HEK293 (cell line): ENCODE measurements around the gene MYLK.

ENCODE experiments used
- CTCF ChIA-PET: fragments of 350-600 bp; formaldehyde crosslinking; extraction: SDS; loops from one replicate; lab custom pipeline; 2021; ENCODE audit warnings: antibody characterized with exemption; lab: Yijun Ruan, JAX
- POLR2A ChIA-PET: fragments of 300-600 bp; formaldehyde crosslinking; extraction: SDS; loops from one replicate; lab custom pipeline; 2020; ENCODE audit warnings: antibody characterized with exemption, inconsistent platforms; lab: Yijun Ruan, JAX
- H3K27ac ChIP-seq: fragments of 200-500 bp; sonication (Bioruptor generic); 2 replicates; pipeline ENCODE4 v1.5.1; 2014; ENCODE audit warnings: low read depth, low read length, control low read depth, inconsistent platforms; ENCODE audit errors: extremely low read depth
- H3K36me3 ChIP-seq, 2 experiments: fragments of 200-500 bp in 1 of 2; sonication (Bioruptor generic) in 1 of 2; 1 replicate in 1 of 2; 2 replicates in 1 of 2; pipeline ENCODE4 v1.5.1; 2014 to 2017; ENCODE audit warnings: inconsistent platforms in 2 of 2, low read length in 2 of 2; ENCODE audit not compliant: control insufficient read depth in 2 of 2, insufficient read depth in 1 of 2
- H3K4me1 ChIP-seq: fragments of 200-500 bp; sonication (Bioruptor generic); 2 replicates; pipeline ENCODE4 v1.5.1; 2014; ENCODE audit warnings: mild to moderate bottlenecking, low read length, inconsistent platforms; ENCODE audit not compliant: control insufficient read depth, insufficient read depth
- H3K4me3 ChIP-seq: 2 replicates; pipeline ENCODE4 v1.5.1; 2011; ENCODE audit warnings: low read depth, mild to moderate bottlenecking, control low read depth, low read length, moderate library complexity
- H3K9me3 ChIP-seq: fragments of 200-500 bp; sonication (Bioruptor generic); 2 replicates; pipeline ENCODE4 v1.5.1; 2014; ENCODE audit warnings: low read depth, low read length, inconsistent platforms; ENCODE audit not compliant: control insufficient read depth, insufficient read depth
- GLI4 ChIP-seq: fragments of 450-650 bp; formaldehyde crosslinking; IDR thresholded peaks from 2 replicates; pipeline ENCODE4 v1.5.1; 2016; ENCODE audit warnings: missing biosample characterization, missing genetic modification characterization
- GLIS1 ChIP-seq: fragments of 450-650 bp; formaldehyde crosslinking; IDR thresholded peaks from 2 replicates; pipeline ENCODE4 v1.5.1; 2016; ENCODE audit warnings: missing biosample characterization, missing genetic modification characterization
- GLIS2 ChIP-seq: fragments of 450-650 bp; formaldehyde crosslinking; IDR thresholded peaks from 2 replicates; pipeline ENCODE4 v1.5.1; 2016; ENCODE audit warnings: missing biosample characterization, missing genetic modification characterization
- OVOL3 ChIP-seq: fragments of 450-650 bp; formaldehyde crosslinking; IDR thresholded peaks from 2 replicates; pipeline ENCODE4 v1.5.1; 2016; ENCODE audit warnings: missing biosample characterization, missing genetic modification characterization
- PRDM10 ChIP-seq: fragments of 450-650 bp; formaldehyde crosslinking; IDR thresholded peaks from 2 replicates; pipeline ENCODE4 v1.5.1; 2016; ENCODE audit warnings: missing biosample characterization, missing genetic modification characterization
- SP2 ChIP-seq: fragments of 450-650 bp; formaldehyde crosslinking; IDR thresholded peaks from 2 replicates; pipeline ENCODE4 v1.5.1; 2016; ENCODE audit warnings: missing biosample characterization, missing genetic modification characterization
- SP3 ChIP-seq: fragments of 450-650 bp; formaldehyde crosslinking; IDR thresholded peaks from 2 replicates; pipeline ENCODE4 v1.5.1; 2016; ENCODE audit warnings: missing biosample characterization, missing genetic modification characterization
- SP7 ChIP-seq: fragments of 450-650 bp; formaldehyde crosslinking; IDR thresholded peaks from 2 replicates; pipeline ENCODE4 v1.5.1; 2016; ENCODE audit warnings: missing biosample characterization, missing genetic modification characterization
- ZBTB17 ChIP-seq: fragments of 450-650 bp; formaldehyde crosslinking; IDR thresholded peaks from 2 replicates; pipeline ENCODE4 v1.5.1; 2016; ENCODE audit warnings: missing biosample characterization, missing genetic modification characterization
- ZBTB8A ChIP-seq: fragments of 450-650 bp; formaldehyde crosslinking; IDR thresholded peaks from 2 replicates; pipeline ENCODE4 v1.5.1; 2016; ENCODE audit warnings: missing biosample characterization, missing genetic modification characterization
- ZNF184 ChIP-seq: fragments of 450-650 bp; IDR thresholded peaks from 2 replicates; pipeline ENCODE4 v1.5.1; 2018; ENCODE audit warnings: missing biosample characterization, mild to moderate bottlenecking, missing genetic modification characterization
- ZNF202 ChIP-seq: fragments of 450-650 bp; formaldehyde crosslinking; IDR thresholded peaks from 2 replicates; pipeline ENCODE4 v1.5.1; 2016; ENCODE audit warnings: missing biosample characterization, missing genetic modification characterization, borderline replicate concordance
- ZNF335 ChIP-seq: fragments of 450-650 bp; formaldehyde crosslinking; conservative IDR thresholded peaks from 2 replicates; pipeline ENCODE4 v1.5.1; 2016; ENCODE audit warnings: missing biosample characterization, missing genetic modification characterization
- ZNF510 ChIP-seq: fragments of 450-650 bp; formaldehyde crosslinking; IDR thresholded peaks from 2 replicates; pipeline ENCODE4 v1.5.1; 2018; ENCODE audit warnings: mild to moderate bottlenecking, missing genetic modification characterization, missing biosample characterization; ENCODE audit not compliant: insufficient replicate concordance
- ZNF549 ChIP-seq: fragments of 450-650 bp; IDR thresholded peaks from 2 replicates; pipeline ENCODE4 v1.5.1; 2018; ENCODE audit warnings: missing biosample characterization, missing genetic modification characterization, mild to moderate bottlenecking, inconsistent platforms, moderate library complexity
- ZNF596 ChIP-seq: fragments of 450-650 bp; IDR thresholded peaks from 2 replicates; pipeline ENCODE4 v1.5.0; 2018; ENCODE audit warnings: missing biosample characterization, mild to moderate bottlenecking, missing genetic modification characterization, moderate library complexity
- ZNF600 ChIP-seq: fragments of 450-650 bp; formaldehyde crosslinking; IDR thresholded peaks from 2 replicates; pipeline ENCODE4 v1.5.1; 2016; ENCODE audit warnings: missing biosample characterization, missing genetic modification characterization
- ZNF623 ChIP-seq: fragments of 450-650 bp; formaldehyde crosslinking; IDR thresholded peaks from 2 replicates; pipeline ENCODE4 v1.5.1; 2016; ENCODE audit warnings: missing biosample characterization, missing genetic modification characterization
- ZNF639 ChIP-seq: fragments of 450-650 bp; formaldehyde crosslinking; IDR thresholded peaks from 2 replicates; pipeline ENCODE4 v1.5.1; 2016; ENCODE audit warnings: missing biosample characterization, missing genetic modification characterization
- ZNF664 ChIP-seq: fragments of 450-650 bp; formaldehyde crosslinking; IDR thresholded peaks from 2 replicates; pipeline ENCODE4 v1.5.1; 2016; ENCODE audit warnings: missing biosample characterization, missing genetic modification characterization
- ZNF792 ChIP-seq: fragments of 450-650 bp; formaldehyde crosslinking; IDR thresholded peaks from 2 replicates; pipeline ENCODE4 v1.5.1; 2016; ENCODE audit warnings: missing biosample characterization, missing genetic modification characterization
- ZSCAN23 ChIP-seq: fragments of 450-650 bp; formaldehyde crosslinking; IDR thresholded peaks from 2 replicates; pipeline ENCODE4 v1.5.1; 2016; ENCODE audit warnings: missing biosample characterization, missing genetic modification characterization
- TF ChIP-seq, protein P1 (sequence below): fragments of 450-650 bp; formaldehyde crosslinking; IDR thresholded peaks from 2 replicates; pipeline ENCODE4 v1.5.1; 2016; ENCODE audit warnings: missing biosample characterization, missing genetic modification characterization
- TF ChIP-seq, protein P2 (sequence below): fragments of 450-650 bp; formaldehyde crosslinking; IDR thresholded peaks from 2 replicates; pipeline ENCODE4 v1.5.1; 2016; ENCODE audit warnings: missing biosample characterization, missing genetic modification characterization
- TF ChIP-seq, protein P3 (sequence below): fragments of 450-650 bp; formaldehyde crosslinking; IDR thresholded peaks from 2 replicates; pipeline ENCODE4 v1.5.1; 2016; ENCODE audit warnings: missing biosample characterization, missing genetic modification characterization
- TF ChIP-seq, protein P4 (sequence below): fragments of 450-650 bp; formaldehyde crosslinking; IDR thresholded peaks from 2 replicates; pipeline ENCODE4 v1.5.1; 2016; ENCODE audit warnings: missing biosample characterization, missing genetic modification characterization

Gene MYLK

DNA sequence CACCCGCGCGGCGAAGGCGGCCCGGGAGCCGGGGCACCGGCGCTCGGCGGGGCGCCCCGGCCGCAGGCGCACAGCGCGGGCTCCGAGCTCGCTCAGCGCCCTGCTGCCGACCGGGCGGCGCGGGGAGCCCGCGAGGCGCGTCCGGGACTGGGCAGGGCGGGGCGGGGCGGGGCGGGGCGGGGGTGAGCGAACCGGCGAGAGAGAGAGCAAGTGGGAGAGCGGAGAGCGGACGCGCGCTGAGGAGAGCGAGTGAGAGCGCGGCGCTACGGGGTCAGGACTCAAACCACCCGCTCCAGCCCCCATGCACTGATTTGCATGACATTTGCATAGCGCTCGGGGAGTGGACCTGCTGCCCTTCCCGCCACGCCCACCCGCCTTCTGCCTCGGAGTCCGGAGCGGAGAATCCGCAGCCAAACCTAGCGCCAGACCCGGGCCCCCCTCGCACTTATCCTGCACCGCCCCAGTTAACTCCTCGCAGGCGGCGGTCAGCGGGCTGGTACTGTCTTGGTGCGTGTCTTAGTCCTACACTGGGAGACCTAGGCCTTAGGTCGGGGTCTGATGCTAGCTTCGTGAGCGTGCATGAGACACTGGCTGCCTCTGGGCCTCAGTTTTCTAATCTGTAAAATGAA, at the start of gene MYLK:
Gene MYLK (minus strand): TSS at position 130 of the 629 bp plus-strand sequence. CDS start 90,491 bp downstream, outside the sequence.
- Histone ChIP-seq H3K9me3 (no peaks in the 10 kb centered on the region), H3K27ac (no peak within 1 kb of the TSS; the same call in 1 of the 2 replicates), H3K36me3 (no peaks in the 10 kb centered on the region), H3K4me1 (no peaks in the 10 kb centered on the region), H3K4me3 (peak within 1 kb of the TSS; percentile 47)
- CTCF ChIA-PET = interaction anchor here (1.0 kb wide), 1 partner anchor 232 kb away, joined by 3 read pairs; no protein-coding TSS in a partner anchor
- POLR2A ChIA-PET = no interaction called here
- TF ChIP-seq ZNF549 (tag by site-specific recombination) (no peak), ZNF184 (tag by site-specific recombination) (no peak), GLI4 (tag by site-specific recombination) (no peak), SP7 (tag by site-specific recombination) (no peak), ZNF596 (peak; percentile 89), SP3 (tag by site-specific recombination) (peak; percentile 50; the same call in 1 of the 2 replicates), ZNF664 (no peak), ZNF623 (tag by site-specific recombination) (no peak), PRDM10 (tag by site-specific recombination) (peak; percentile 71), GLIS1 (tag by site-specific recombination) (0 out of 2 replicates have a peak, but pooled peaks have one; percentile 28), ZNF510 (tag by site-specific recombination) (no peak), ZNF792 (tag by site-specific recombination) (no peak), ZSCAN23 (tag by site-specific recombination) (no peak), OVOL3 (tag by site-specific recombination) (no peak), ZBTB8A (tag by site-specific recombination) (peak; percentile 14; the same call in 1 of the 2 replicates), SP2 (tag by site-specific recombination) (peak; percentile 24; the same call in 1 of the 2 replicates), ZNF202 (tag by site-specific recombination) (no peak), ZNF600 (tag by site-specific recombination) (peak; percentile 96), GLIS2 (tag by site-specific recombination) (peak; percentile 59), ZNF639 (tag by site-specific recombination) (no peak), ZNF335 (tag by site-specific recombination) (0 out of 2 replicates have a peak, but pooled peaks have one; percentile 22), ZBTB17 (tag by site-specific recombination) (peak; percentile 42; the same call in 1 of the 2 replicates)
- TF ChIP-seq, protein P1, sequence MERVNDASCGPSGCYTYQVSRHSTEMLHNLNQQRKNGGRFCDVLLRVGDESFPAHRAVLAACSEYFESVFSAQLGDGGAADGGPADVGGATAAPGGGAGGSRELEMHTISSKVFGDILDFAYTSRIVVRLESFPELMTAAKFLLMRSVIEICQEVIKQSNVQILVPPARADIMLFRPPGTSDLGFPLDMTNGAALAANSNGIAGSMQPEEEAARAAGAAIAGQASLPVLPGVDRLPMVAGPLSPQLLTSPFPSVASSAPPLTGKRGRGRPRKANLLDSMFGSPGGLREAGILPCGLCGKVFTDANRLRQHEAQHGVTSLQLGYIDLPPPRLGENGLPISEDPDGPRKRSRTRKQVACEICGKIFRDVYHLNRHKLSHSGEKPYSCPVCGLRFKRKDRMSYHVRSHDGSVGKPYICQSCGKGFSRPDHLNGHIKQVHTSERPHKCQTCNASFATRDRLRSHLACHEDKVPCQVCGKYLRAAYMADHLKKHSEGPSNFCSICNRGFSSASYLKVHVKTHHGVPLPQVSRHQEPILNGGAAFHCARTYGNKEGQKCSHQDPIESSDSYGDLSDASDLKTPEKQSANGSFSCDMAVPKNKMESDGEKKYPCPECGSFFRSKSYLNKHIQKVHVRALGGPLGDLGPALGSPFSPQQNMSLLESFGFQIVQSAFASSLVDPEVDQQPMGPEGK = peak; percentile 71
- TF ChIP-seq, protein P2, sequence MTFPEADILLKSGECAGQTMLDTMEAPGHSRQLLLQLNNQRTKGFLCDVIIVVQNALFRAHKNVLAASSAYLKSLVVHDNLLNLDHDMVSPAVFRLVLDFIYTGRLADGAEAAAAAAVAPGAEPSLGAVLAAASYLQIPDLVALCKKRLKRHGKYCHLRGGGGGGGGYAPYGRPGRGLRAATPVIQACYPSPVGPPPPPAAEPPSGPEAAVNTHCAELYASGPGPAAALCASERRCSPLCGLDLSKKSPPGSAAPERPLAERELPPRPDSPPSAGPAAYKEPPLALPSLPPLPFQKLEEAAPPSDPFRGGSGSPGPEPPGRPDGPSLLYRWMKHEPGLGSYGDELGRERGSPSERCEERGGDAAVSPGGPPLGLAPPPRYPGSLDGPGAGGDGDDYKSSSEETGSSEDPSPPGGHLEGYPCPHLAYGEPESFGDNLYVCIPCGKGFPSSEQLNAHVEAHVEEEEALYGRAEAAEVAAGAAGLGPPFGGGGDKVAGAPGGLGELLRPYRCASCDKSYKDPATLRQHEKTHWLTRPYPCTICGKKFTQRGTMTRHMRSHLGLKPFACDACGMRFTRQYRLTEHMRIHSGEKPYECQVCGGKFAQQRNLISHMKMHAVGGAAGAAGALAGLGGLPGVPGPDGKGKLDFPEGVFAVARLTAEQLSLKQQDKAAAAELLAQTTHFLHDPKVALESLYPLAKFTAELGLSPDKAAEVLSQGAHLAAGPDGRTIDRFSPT = no peak
- TF ChIP-seq, protein P3, sequence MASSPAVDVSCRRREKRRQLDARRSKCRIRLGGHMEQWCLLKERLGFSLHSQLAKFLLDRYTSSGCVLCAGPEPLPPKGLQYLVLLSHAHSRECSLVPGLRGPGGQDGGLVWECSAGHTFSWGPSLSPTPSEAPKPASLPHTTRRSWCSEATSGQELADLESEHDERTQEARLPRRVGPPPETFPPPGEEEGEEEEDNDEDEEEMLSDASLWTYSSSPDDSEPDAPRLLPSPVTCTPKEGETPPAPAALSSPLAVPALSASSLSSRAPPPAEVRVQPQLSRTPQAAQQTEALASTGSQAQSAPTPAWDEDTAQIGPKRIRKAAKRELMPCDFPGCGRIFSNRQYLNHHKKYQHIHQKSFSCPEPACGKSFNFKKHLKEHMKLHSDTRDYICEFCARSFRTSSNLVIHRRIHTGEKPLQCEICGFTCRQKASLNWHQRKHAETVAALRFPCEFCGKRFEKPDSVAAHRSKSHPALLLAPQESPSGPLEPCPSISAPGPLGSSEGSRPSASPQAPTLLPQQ = 0 out of 2 replicates have a peak, but pooled peaks have one; percentile 28
- TF ChIP-seq, protein P4, sequence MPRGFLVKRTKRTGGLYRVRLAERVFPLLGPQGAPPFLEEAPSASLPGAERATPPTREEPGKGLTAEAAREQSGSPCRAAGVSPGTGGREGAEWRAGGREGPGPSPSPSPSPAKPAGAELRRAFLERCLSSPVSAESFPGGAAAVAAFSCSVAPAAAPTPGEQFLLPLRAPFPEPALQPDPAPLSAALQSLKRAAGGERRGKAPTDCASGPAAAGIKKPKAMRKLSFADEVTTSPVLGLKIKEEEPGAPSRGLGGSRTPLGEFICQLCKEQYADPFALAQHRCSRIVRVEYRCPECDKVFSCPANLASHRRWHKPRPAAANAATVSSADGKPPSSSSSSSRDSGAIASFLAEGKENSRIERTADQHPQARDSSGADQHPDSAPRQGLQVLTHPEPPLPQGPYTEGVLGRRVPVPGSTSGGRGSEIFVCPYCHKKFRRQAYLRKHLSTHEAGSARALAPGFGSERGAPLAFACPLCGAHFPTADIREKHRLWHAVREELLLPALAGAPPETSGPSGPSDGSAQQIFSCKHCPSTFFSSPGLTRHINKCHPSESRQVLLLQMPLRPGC (tag by site-specific recombination) = no peak
